K562 (cell line): Measurements from ENCODE around the gene CUTC. TPM values are rescaled to one million over a fixed set of nuclear protein-coding genes. Genes with fewer than 3 reads are reported as not detected.

ENCODE experiments used
- ATAC-seq: fragments of 200-7000 bp; cut with Tn5 transposase; 3 replicates; pipeline ENCODE4 v1.9.1; 2020; ENCODE audit warnings: moderate library complexity
- BruUV-seq: library from RNA; stranded (reverse); fragments of 400-500 nt; replicated peaks from 2 replicates; lab custom pipeline; 2021; lab: Mats Ljungman, UMichigan
- CTCF ChIA-PET: fragments of 300-600 bp; formaldehyde crosslinking; extraction: SDS; loops from one replicate; lab custom pipeline; 2021; ENCODE audit warnings: low intra/inter-chr PET ratio; lab: Yijun Ruan, JAX
- POLR2A ChIA-PET: fragments of 300-600, 350-650 bp; sonication (Branson Sonifier 250); formaldehyde crosslinking; extraction: SDS; loops from one replicate; lab custom pipeline; 2021; ENCODE audit warnings: antibody characterized with exemption, inconsistent platforms; lab: Yijun Ruan, JAX
- DNase-seq, 4 experiments: peaks; one replicate each; pipeline versions ENCODE4 v3.0.0 to v3.0.0-alpha.2; 2011 to 2018; ENCODE audit warnings: low spot score in 3 of 4, mixed read lengths in 3 of 4; ENCODE audit errors: extremely low read depth in 1 of 4
- FAIRE-seq: peaks from 2 replicates; lab custom pipeline; 2011; peaks lifted over from hg19 to GRCh38; lab: Jason Lieb, UNC
- H2AFZ ChIP-seq: 2 replicates; pipeline ENCODE4 v1.6.0; 2011; ENCODE audit warnings: low read depth, low read length, control low read depth, inconsistent platforms
- H3K27ac ChIP-seq: fragments of 200-600 bp; 3 replicates; pipeline ENCODE4 v1.8.0; 2011; ENCODE audit warnings: low read depth, mild to moderate bottlenecking, control low read depth, inconsistent platforms, low read length, moderate library complexity, mixed read lengths; ENCODE audit errors: extremely low read depth
- H3K27me3 ChIP-seq, 2 experiments: fragments of 300-600 bp in 1 of 2; 2 replicates in 1 of 2; 3 replicates in 1 of 2; pipeline versions ENCODE4 v1.6.0 to v1.8.0; 2011; ENCODE audit warnings: inconsistent platforms in 2 of 2, low read length in 2 of 2, mild to moderate bottlenecking in 1 of 2, mixed read lengths in 1 of 2, moderate library complexity in 1 of 2; ENCODE audit not compliant: control insufficient read depth in 2 of 2, insufficient read depth in 2 of 2
- H3K36me3 ChIP-seq: fragments of 300-600 bp; 3 replicates; pipeline ENCODE4 v1.8.0; 2011; ENCODE audit warnings: mild to moderate bottlenecking, low read length, inconsistent platforms; ENCODE audit not compliant: control insufficient read depth, insufficient read depth
- H3K4me1 ChIP-seq, 2 experiments: fragments of 200-600 bp in 1 of 2; replicated peaks in 1 of 2; 2 replicates in 1 of 2; 3 replicates in 1 of 2; pipeline versions ENCODE4 v1.5.1 to v1.8.0; 2011; ENCODE audit warnings: inconsistent platforms in 2 of 2, low read length in 2 of 2, mild to moderate bottlenecking in 1 of 2, mixed read lengths in 1 of 2, moderate library complexity in 1 of 2; ENCODE audit not compliant: control insufficient read depth in 2 of 2, insufficient read depth in 2 of 2
- H3K4me2 ChIP-seq: 2 replicates; pipeline ENCODE4 v1.6.1; 2011; ENCODE audit warnings: low read length, control low read depth, inconsistent platforms, mixed read lengths; ENCODE audit not compliant: insufficient read depth
- H3K4me3 ChIP-seq: fragments of 200-600 bp; sonication (generic), shearing (Covaris generic); 2 replicates; pipeline ENCODE4 v1.5.1; 2016; ENCODE audit warnings: control low read depth, inconsistent platforms
- H3K79me2 ChIP-seq: fragments of 200-600 bp; 3 replicates; pipeline ENCODE4 v1.8.0; 2011; ENCODE audit warnings: low read length, inconsistent platforms; ENCODE audit not compliant: control insufficient read depth, insufficient read depth
- H3K9ac ChIP-seq, 2 experiments: 2 replicates each; pipeline versions ENCODE4 v1.6.0 to v1.6.1; 2011; ENCODE audit warnings: low read depth in 2 of 2, low read length in 2 of 2, control low read depth in 1 of 2, inconsistent platforms in 1 of 2, mild to moderate bottlenecking in 1 of 2, mixed read lengths in 1 of 2; ENCODE audit not compliant: insufficient read depth in 1 of 2
- H3K9me1 ChIP-seq: one replicate; pipeline ENCODE4 v1.6.0; 2011; ENCODE audit warnings: inconsistent platforms, mild to moderate bottlenecking, low read length, moderate library complexity; ENCODE audit not compliant: control insufficient read depth, insufficient read depth
- H3K9me3 ChIP-seq: replicated peaks from 2 replicates; pipeline ENCODE4 v1.5.1; 2011; ENCODE audit warnings: low read depth, low read length, inconsistent platforms; ENCODE audit not compliant: control insufficient read depth, insufficient read depth
- H4K20me1 ChIP-seq: replicated peaks from 2 replicates; pipeline ENCODE4 v1.6.1; 2011; ENCODE audit warnings: low read length, inconsistent platforms, mixed read lengths; ENCODE audit not compliant: control insufficient read depth, insufficient read depth
- ZSCAN32 ChIP-seq: fragments of 450-650 bp; formaldehyde crosslinking; IDR thresholded peaks from 2 replicates; pipeline ENCODE4 v1.4.0; 2020; ENCODE audit warnings: mild to moderate bottlenecking, moderate library complexity
- WGBS: fragments of 100-300 bp; shearing (Covaris generic); methylation state at CpG from one replicate; pipeline ENCODE4 v1.1.6; 2016; ENCODE audit warnings: low coverage, mixed read lengths; ENCODE audit not compliant: insufficient coverage; ENCODE audit errors: missing lambda C conversion rate; 5-methylcytosine and 5-hydroxymethylcytosine counted together
- in situ Hi-C: fragments of 300-500 bp; cut with MboI; formaldehyde crosslinking; loops from 4 replicates; pipeline ENCODE4 v1.15.0; 2018; ENCODE audit warnings: inconsistent platforms, mixed read lengths
- intact Hi-C: fragments of 100-400 bp; cut with micrococcal nuclease; formaldehyde crosslinking; loops from 2 replicates; pipeline ENCODE4 v1.14.2; 2022
- polyA plus RNA-seq, 8 experiments: library from polyadenylated mRNA; depleted of rRNA in 4 of 8; stranded (reverse) in 5 of 8; unstranded in 3 of 8; fragments of >200 nt; fragmentation: Nextera tagmentation in 2 of 8; fragmentation: Illumina TruSeq in 1 of 8; extraction: Ambion mirVana in 2 of 8; extraction: Trizol in 1 of 8; gene quantifications; 2 replicates each; pipeline versions ENCODE4 v1.2.1 to v1.2.3, GENCODE V29; 2011 to 2014; ENCODE audit warnings: inconsistent platforms in 1 of 8, missing spikeins in 1 of 8
- total RNA-seq, 7 experiments: library from RNA; depleted of rRNA in 6 of 7; stranded (reverse); fragments of >200 nt in 6 of 7; fragmentation: Illumina TruSeq in 2 of 7; extraction: Trizol in 2 of 7; gene quantifications; 2 replicates each; pipeline versions ENCODE4 v1.2.1 to v1.2.3, GENCODE V29; 2011 to 2021; ENCODE audit warnings: low replicate concordance in 1 of 7
- TF ChIP-seq, protein P1 (sequence below), 2 experiments: fragments of 450-650 bp in 1 of 2; sonication (generic) in 1 of 2; formaldehyde crosslinking in 1 of 2; IDR thresholded peaks; 2 replicates each; pipeline versions ENCODE4 v1.7.1 to v1.9.0; 2016 to 2022; ENCODE audit warnings: inconsistent platforms in 1 of 2, mild to moderate bottlenecking in 1 of 2, missing genetic modification reagents in 1 of 2

Gene CUTC
- total and polyA plus RNA-seq, 9 of the 15 experiments (the other 6 are each of a cell fraction or from before 2014, with no cell fraction given) = 18.6 to 69.3 (median 32.3) TPM

DNA sequence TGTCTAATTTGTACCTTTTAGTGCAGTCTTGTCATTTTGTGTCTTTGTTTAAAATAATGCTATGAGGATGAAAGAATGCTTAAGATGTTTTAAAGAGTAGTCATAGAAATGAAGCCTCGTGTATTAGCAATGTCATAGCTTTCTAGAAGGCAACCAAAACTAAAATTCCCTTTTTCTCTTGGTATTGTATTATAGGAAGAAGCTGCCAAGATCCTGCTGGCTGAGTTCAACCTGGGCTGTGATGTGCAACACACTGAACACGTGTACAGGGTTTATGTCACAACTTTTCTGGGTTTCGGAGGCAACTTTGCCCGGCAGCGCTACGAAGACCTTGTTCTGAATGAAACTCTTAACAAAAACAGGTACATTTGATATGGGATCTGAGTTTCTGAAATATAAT is 36.3 kb upstream of the CUTC start:
- peaks cover 40% of the 10 kb centered on the region; the same call in 2 of the 3 replicates for H3K36me3 ChIP-seq
- H3K4me1 ChIP-seq = no peaks in the 10 kb centered on the region
- intact Hi-C loops (no loop called here), in situ Hi-C loops (no loop called here)
- FAIRE-seq = no peak
- H3K79me2 ChIP-seq = no peaks in the 10 kb centered on the region
- no peak for TF ChIP-seq ZSCAN32
- TF ChIP-seq, protein P1, sequence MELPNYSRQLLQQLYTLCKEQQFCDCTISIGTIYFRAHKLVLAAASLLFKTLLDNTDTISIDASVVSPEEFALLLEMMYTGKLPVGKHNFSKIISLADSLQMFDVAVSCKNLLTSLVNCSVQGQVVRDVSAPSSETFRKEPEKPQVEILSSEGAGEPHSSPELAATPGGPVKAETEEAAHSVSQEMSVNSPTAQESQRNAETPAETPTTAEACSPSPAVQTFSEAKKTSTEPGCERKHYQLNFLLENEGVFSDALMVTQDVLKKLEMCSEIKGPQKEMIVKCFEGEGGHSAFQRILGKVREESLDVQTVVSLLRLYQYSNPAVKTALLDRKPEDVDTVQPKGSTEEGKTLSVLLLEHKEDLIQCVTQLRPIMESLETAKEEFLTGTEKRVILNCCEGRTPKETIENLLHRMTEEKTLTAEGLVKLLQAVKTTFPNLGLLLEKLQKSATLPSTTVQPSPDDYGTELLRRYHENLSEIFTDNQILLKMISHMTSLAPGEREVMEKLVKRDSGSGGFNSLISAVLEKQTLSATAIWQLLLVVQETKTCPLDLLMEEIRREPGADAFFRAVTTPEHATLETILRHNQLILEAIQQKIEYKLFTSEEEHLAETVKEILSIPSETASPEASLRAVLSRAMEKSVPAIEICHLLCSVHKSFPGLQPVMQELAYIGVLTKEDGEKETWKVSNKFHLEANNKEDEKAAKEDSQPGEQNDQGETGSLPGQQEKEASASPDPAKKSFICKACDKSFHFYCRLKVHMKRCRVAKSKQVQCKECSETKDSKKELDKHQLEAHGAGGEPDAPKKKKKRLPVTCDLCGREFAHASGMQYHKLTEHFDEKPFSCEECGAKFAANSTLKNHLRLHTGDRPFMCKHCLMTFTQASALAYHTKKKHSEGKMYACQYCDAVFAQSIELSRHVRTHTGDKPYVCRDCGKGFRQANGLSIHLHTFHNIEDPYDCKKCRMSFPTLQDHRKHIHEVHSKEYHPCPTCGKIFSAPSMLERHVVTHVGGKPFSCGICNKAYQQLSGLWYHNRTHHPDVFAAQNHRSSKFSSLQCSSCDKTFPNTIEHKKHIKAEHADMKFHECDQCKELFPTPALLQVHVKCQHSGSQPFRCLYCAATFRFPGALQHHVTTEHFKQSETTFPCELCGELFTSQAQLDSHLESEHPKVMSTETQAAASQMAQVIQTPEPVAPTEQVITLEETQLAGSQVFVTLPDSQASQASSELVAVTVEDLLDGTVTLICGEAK (IDR thresholded peaks at IDR 0.05) = no peak
- TF ChIP-seq, protein P1 (CRISPR knock-in tag; IDR thresholded peaks at IDR 0.05) = no peak
- no peaks in the 10 kb centered on the region for H3K27me3 ChIP-seq
- H3K9ac ChIP-seq = no peak overlapping the region
- H3K9me1 ChIP-seq = no peaks in the 10 kb centered on the region
- DNase-seq = no peak
- no peaks in the 10 kb centered on the region for H4K20me1 ChIP-seq
- H3K27ac ChIP-seq = no peak overlapping the region
- no TSS peak for BruUV-seq
- WGBS = 78% methylated on average over 6 of the region's 6 CpGs
- ChIA-PET CTCF (no interaction called here), POLR2A (no interaction called here)
- no peak overlapping the region for H2AFZ ChIP-seq
- no peak overlapping the region for H3K4me2 ChIP-seq
- no peaks in the 10 kb centered on the region for H3K9me3 ChIP-seq
- H3K4me3 ChIP-seq = no peak overlapping the region
- ATAC-seq = no peak
